HEK293 (cell line): ENCODE data around the gene DCAF7.

Experiments used
- CTCF ChIA-PET: fragments of 350-600 bp; formaldehyde crosslinking; extraction: SDS; loops from one replicate; lab custom pipeline; 2021; ENCODE audit warnings: antibody characterized with exemption; lab: Yijun Ruan, JAX
- POLR2A ChIA-PET: fragments of 300-600 bp; formaldehyde crosslinking; extraction: SDS; loops from one replicate; lab custom pipeline; 2020; ENCODE audit warnings: antibody characterized with exemption, inconsistent platforms; lab: Yijun Ruan, JAX
- H3K27ac ChIP-seq: fragments of 200-500 bp; sonication (Bioruptor generic); 2 replicates; pipeline ENCODE4 v1.5.1; 2014; ENCODE audit warnings: low read depth, low read length, control low read depth, inconsistent platforms; ENCODE audit errors: extremely low read depth
- H3K36me3 ChIP-seq, 2 experiments: fragments of 200-500 bp in 1 of 2; sonication (Bioruptor generic) in 1 of 2; 1 replicate in 1 of 2; 2 replicates in 1 of 2; pipeline ENCODE4 v1.5.1; 2014 to 2017; ENCODE audit warnings: inconsistent platforms in 2 of 2, low read length in 2 of 2; ENCODE audit not compliant: control insufficient read depth in 2 of 2, insufficient read depth in 1 of 2
- H3K4me1 ChIP-seq: fragments of 200-500 bp; sonication (Bioruptor generic); 2 replicates; pipeline ENCODE4 v1.5.1; 2014; ENCODE audit warnings: mild to moderate bottlenecking, low read length, inconsistent platforms; ENCODE audit not compliant: control insufficient read depth, insufficient read depth
- H3K4me3 ChIP-seq: 2 replicates; pipeline ENCODE4 v1.5.1; 2011; ENCODE audit warnings: low read depth, mild to moderate bottlenecking, control low read depth, low read length, moderate library complexity
- H3K9me3 ChIP-seq: fragments of 200-500 bp; sonication (Bioruptor generic); 2 replicates; pipeline ENCODE4 v1.5.1; 2014; ENCODE audit warnings: low read depth, low read length, inconsistent platforms; ENCODE audit not compliant: control insufficient read depth, insufficient read depth
- ATF2 ChIP-seq: fragments of 450-650 bp; formaldehyde crosslinking; IDR thresholded peaks from 2 replicates; pipeline ENCODE4 v1.5.1; 2016; ENCODE audit warnings: missing biosample characterization, missing genetic modification characterization, low read depth
- HOXD13 ChIP-seq: sonication (generic); formaldehyde crosslinking; IDR thresholded peaks from 2 replicates; pipeline ENCODE4 v1.8.0; 2022; ENCODE audit warnings: missing genetic modification reagents, borderline replicate concordance
- MZF1 ChIP-seq: fragments of 450-650 bp; formaldehyde crosslinking; IDR thresholded peaks from 2 replicates; pipeline ENCODE4 v1.5.1; 2017; ENCODE audit warnings: missing biosample characterization, missing genetic modification characterization, borderline replicate concordance
- SCRT1 ChIP-seq: fragments of 450-650 bp; formaldehyde crosslinking; IDR thresholded peaks from 2 replicates; pipeline ENCODE4 v1.5.1; 2016; ENCODE audit warnings: missing biosample characterization, missing genetic modification characterization, borderline replicate concordance
- ZNF274 ChIP-seq, 2 experiments: fragments of 200-500 bp in 1 of 2; fragments of 450-650 bp in 1 of 2; sonication (Bioruptor generic) in 1 of 2; formaldehyde crosslinking in 1 of 2; IDR thresholded peaks; 2 replicates each; pipeline versions ENCODE4 v1.5.1 to v1.6.1; 2014 to 2016; ENCODE audit warnings: borderline replicate concordance in 1 of 2, inconsistent platforms in 1 of 2, low read length in 1 of 2, missing biosample characterization in 1 of 2, missing genetic modification characterization in 1 of 2
- ZNF280D ChIP-seq: fragments of 450-650 bp; formaldehyde crosslinking; IDR thresholded peaks from 2 replicates; pipeline ENCODE4 v1.5.1; 2016; ENCODE audit warnings: missing biosample characterization, missing genetic modification characterization
- ZNF394 ChIP-seq: fragments of 450-650 bp; formaldehyde crosslinking; IDR thresholded peaks from 2 replicates; pipeline ENCODE4 v1.5.1; 2016; ENCODE audit warnings: missing biosample characterization, missing genetic modification characterization, mild to moderate bottlenecking, moderate library complexity, borderline replicate concordance
- ZNF561 ChIP-seq: fragments of 450-650 bp; IDR thresholded peaks from 2 replicates; pipeline ENCODE4 v1.5.1; 2018; ENCODE audit warnings: missing biosample characterization, missing genetic modification characterization, borderline replicate concordance
- TF ChIP-seq, protein P1 (sequence below): fragments of 450-650 bp; formaldehyde crosslinking; IDR thresholded peaks from 2 replicates; pipeline ENCODE4 v1.5.1; 2016; ENCODE audit warnings: missing biosample characterization, missing genetic modification characterization
- TF ChIP-seq, protein P2 (sequence below): fragments of 450-650 bp; formaldehyde crosslinking; IDR thresholded peaks from 2 replicates; pipeline ENCODE4 v1.5.1; 2016; ENCODE audit warnings: missing biosample characterization, missing genetic modification characterization
- TF ChIP-seq, protein P3 (sequence below): fragments of 450-650 bp; formaldehyde crosslinking; IDR thresholded peaks from 2 replicates; pipeline ENCODE4 v1.5.1; 2016; ENCODE audit warnings: missing biosample characterization, missing genetic modification characterization
- TF ChIP-seq, protein P4 (sequence below): fragments of 450-650 bp; formaldehyde crosslinking; IDR thresholded peaks from 2 replicates; pipeline ENCODE4 v1.5.1; 2016; ENCODE audit warnings: missing biosample characterization, missing genetic modification characterization, low read depth

The DCAF7 gene

GRCh38 chr17:63601439-63602371, 51.4 kb downstream of the DCAF7 start (continued):
- TF ChIP-seq, protein P1, sequence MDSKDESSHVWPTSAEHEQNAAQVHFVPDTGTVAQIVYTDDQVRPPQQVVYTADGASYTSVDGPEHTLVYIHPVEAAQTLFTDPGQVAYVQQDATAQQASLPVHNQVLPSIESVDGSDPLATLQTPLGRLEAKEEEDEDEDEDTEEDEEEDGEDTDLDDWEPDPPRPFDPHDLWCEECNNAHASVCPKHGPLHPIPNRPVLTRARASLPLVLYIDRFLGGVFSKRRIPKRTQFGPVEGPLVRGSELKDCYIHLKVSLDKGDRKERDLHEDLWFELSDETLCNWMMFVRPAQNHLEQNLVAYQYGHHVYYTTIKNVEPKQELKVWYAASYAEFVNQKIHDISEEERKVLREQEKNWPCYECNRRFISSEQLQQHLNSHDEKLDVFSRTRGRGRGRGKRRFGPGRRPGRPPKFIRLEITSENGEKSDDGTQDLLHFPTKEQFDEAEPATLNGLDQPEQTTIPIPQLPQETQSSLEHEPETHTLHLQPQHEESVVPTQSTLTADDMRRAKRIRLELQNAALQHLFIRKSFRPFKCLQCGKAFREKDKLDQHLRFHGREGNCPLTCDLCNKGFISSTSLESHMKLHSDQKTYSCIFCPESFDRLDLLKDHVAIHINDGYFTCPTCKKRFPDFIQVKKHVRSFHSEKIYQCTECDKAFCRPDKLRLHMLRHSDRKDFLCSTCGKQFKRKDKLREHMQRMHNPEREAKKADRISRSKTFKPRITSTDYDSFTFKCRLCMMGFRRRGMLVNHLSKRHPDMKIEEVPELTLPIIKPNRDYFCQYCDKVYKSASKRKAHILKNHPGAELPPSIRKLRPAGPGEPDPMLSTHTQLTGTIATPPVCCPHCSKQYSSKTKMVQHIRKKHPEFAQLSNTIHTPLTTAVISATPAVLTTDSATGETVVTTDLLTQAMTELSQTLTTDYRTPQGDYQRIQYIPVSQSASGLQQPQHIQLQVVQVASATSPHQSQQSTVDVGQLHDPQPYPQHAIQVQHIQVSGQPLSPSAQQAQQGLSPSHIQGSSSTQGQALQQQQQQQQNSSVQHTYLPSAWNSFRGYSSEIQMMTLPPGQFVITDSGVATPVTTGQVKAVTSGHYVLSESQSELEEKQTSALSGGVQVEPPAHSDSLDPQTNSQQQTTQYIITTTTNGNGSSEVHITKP (tag by site-specific recombination) = no peak
- TF ChIP-seq ZNF561 (tag by site-specific recombination) = no peak

GRCh38 chr17:63609816-63610573, 59.7 kb downstream of the DCAF7 start:
- ChIA-PET POLR2A (interaction anchor here (2.8 kb wide), 1 partner anchor 11 kb away, joined by 30 read pairs; the partner anchor contains the start of gene MAP3K3), CTCF (interaction anchor here (0.6 to 5.2 kb wide), 5 partner anchors 8 to 185 kb away, joined by 3 to 106 read pairs (median 28); partner anchors contain the start of genes MAP3K3 and TACO1)
- H3K4me3 ChIP-seq = no peak overlapping the region

DNA sequence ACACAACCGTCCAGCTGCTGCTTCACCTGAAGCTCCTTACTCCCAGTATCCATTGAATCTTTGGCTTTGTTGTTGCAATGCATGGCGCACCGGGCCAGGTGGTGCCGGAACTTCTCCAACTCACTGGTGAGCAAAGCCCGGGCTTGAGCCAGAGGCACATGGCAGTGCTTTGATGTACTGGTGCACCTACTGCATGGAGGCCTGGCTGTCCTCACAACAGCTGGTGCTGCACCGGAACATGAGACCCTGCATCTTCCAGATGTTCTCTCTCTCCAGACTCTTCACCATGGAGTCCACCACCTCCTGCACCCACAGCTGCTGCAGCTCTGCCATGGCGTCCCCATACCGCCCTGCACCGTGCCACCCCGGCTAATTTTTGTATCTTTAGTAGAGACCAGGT, 60.6 kb downstream of the DCAF7 start:
- Histone ChIP-seq H3K4me3 (no peak overlapping the region), H3K27ac (0 out of 2 replicates have a peak overlapping the region, but pooled peaks have one; percentile 16), H3K9me3 (no peaks in the 10 kb centered on the region), H3K36me3 (peaks cover 22 to 48% of the 10 kb centered on the region in 2 experiments), H3K4me1 (no peaks in the 10 kb centered on the region)
- CTCF ChIA-PET = interaction anchor here (1.2 to 5.2 kb wide), 8 partner anchors 9 to 204 kb away, joined by 4 to 106 read pairs (median 18); partner anchors contain the start of genes MAP3K3 and TACO1
- POLR2A ChIA-PET = interaction anchor here (2.8 kb wide), 1 partner anchor 11 kb away, joined by 30 read pairs; the partner anchor contains the start of gene MAP3K3
- no peak for TF ChIP-seq MZF1 (tag by site-specific recombination)
- TF ChIP-seq, protein P2, sequence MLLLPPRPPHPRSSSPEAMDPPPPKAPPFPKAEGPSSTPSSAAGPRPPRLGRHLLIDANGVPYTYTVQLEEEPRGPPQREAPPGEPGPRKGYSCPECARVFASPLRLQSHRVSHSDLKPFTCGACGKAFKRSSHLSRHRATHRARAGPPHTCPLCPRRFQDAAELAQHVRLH = no peak
- no peak for TF ChIP-seq HOXD13
- no peak for TF ChIP-seq ZNF280D (tag by site-specific recombination)
- TF ChIP-seq, protein P3, sequence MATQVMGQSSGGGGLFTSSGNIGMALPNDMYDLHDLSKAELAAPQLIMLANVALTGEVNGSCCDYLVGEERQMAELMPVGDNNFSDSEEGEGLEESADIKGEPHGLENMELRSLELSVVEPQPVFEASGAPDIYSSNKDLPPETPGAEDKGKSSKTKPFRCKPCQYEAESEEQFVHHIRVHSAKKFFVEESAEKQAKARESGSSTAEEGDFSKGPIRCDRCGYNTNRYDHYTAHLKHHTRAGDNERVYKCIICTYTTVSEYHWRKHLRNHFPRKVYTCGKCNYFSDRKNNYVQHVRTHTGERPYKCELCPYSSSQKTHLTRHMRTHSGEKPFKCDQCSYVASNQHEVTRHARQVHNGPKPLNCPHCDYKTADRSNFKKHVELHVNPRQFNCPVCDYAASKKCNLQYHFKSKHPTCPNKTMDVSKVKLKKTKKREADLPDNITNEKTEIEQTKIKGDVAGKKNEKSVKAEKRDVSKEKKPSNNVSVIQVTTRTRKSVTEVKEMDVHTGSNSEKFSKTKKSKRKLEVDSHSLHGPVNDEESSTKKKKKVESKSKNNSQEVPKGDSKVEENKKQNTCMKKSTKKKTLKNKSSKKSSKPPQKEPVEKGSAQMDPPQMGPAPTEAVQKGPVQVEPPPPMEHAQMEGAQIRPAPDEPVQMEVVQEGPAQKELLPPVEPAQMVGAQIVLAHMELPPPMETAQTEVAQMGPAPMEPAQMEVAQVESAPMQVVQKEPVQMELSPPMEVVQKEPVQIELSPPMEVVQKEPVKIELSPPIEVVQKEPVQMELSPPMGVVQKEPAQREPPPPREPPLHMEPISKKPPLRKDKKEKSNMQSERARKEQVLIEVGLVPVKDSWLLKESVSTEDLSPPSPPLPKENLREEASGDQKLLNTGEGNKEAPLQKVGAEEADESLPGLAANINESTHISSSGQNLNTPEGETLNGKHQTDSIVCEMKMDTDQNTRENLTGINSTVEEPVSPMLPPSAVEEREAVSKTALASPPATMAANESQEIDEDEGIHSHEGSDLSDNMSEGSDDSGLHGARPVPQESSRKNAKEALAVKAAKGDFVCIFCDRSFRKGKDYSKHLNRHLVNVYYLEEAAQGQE (tag by site-specific recombination) = no peak
- TF ChIP-seq ATF2 (tag by site-specific recombination) = no peak
- TF ChIP-seq, protein P4, sequence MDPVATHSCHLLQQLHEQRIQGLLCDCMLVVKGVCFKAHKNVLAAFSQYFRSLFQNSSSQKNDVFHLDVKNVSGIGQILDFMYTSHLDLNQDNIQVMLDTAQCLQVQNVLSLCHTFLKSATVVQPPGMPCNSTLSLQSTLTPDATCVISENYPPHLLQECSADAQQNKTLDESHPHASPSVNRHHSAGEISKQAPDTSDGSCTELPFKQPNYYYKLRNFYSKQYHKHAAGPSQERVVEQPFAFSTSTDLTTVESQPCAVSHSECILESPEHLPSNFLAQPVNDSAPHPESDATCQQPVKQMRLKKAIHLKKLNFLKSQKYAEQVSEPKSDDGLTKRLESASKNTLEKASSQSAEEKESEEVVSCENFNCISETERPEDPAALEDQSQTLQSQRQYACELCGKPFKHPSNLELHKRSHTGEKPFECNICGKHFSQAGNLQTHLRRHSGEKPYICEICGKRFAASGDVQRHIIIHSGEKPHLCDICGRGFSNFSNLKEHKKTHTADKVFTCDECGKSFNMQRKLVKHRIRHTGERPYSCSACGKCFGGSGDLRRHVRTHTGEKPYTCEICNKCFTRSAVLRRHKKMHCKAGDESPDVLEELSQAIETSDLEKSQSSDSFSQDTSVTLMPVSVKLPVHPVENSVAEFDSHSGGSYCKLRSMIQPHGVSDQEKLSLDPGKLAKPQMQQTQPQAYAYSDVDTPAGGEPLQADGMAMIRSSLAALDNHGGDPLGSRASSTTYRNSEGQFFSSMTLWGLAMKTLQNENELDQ (tag by site-specific recombination) = no peak
- no peak for TF ChIP-seq ZNF394 (tag by site-specific recombination)
- no peak for TF ChIP-seq ZNF274 (IDR thresholded peaks at IDR 0.05; ENCODE audit: low read length)
- no peak for TF ChIP-seq ZNF274 (tag by site-specific recombination; IDR thresholded peaks at IDR 0.05; ENCODE audit: borderline replicate concordance)

More at GRCh38 chr17:63609816-63610573, 59.7 kb downstream of the DCAF7 start:
- Histone ChIP-seq H3K4me1 (no peaks in the 10 kb centered on the region), H3K9me3 (no peaks in the 10 kb centered on the region), H3K36me3 (peaks cover 31 to 56% of the 10 kb centered on the region in 2 experiments), H3K27ac (no peak overlapping the region)
- no peak for TF ChIP-seq SCRT1 (tag by site-specific recombination)
